8988T (cell line): Measurements from ENCODE around the gene SMARCB1.

Experiments
- DNase-seq: peaks from one replicate; pipeline ENCODE4 v3.0.0; 2011

Gene SMARCB1

GRCh38 chr22:23781065-23781464 is 5.7 kb upstream of the SMARCB1 start:
- DNase-seq, result no peak

- no peak for DNase-seq
These were observed 5.1 kb upstream of the SMARCB1 start for GRCh38 chr22:23781511-23782183.

DNA sequence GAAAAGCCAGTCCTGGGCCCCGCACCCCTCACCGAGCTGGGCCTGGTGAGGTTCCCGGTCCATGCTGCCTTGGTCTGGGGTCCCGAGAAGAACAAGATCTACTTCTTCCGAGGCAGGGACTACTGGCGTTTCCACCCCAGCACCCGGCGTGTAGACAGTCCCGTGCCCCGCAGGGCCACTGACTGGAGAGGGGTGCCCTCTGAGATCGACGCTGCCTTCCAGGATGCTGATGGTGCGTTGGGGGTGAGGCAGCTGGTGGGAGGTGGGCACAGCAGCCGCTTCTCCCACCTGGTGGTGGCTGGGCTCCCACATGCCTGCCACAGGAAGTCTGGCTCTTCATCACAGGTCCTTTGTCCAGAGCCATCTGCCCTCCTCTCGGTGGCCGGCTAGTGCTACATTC is 4.5 kb upstream of the SMARCB1 start:
- no peak for DNase-seq

- no peak for DNase-seq
These were observed 4.1 kb upstream of the SMARCB1 start for GRCh38 chr22:23782703-23783102.

DNA sequence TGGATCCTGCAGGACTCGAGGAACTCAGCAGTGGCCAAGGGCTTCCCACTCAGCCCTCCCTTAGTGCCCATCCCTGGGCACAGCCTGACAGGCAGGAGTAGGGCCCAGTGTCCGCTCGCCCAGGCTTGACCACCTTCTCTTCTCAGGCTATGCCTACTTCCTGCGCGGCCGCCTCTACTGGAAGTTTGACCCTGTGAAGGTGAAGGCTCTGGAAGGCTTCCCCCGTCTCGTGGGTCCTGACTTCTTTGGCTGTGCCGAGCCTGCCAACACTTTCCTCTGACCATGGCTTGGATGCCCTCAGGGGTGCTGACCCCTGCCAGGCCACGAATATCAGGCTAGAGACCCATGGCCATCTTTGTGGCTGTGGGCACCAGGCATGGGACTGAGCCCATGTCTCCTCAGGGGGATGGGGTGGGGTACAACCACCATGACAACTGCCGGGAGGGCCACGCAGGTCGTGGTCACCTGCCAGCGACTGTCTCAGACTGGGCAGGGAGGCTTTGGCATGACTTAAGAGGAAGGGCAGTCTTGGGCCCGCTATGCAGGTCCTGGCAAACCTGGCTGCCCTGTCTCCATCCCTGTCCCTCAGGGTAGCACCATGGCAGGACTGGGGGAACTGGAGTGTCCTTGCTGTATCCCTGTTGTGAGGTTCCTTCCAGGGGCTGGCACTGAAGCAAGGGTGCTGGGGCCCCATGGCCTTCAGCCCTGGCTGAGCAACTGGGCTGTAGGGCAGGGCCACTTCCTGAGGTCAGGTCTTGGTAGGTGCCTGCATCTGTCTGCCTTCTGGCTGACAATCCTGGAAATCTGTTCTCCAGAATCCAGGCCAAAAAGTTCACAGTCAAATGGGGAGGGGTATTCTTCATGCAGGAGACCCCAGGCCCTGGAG is 3.3 kb upstream of the SMARCB1 start:
- no peak for DNase-seq

DNA sequence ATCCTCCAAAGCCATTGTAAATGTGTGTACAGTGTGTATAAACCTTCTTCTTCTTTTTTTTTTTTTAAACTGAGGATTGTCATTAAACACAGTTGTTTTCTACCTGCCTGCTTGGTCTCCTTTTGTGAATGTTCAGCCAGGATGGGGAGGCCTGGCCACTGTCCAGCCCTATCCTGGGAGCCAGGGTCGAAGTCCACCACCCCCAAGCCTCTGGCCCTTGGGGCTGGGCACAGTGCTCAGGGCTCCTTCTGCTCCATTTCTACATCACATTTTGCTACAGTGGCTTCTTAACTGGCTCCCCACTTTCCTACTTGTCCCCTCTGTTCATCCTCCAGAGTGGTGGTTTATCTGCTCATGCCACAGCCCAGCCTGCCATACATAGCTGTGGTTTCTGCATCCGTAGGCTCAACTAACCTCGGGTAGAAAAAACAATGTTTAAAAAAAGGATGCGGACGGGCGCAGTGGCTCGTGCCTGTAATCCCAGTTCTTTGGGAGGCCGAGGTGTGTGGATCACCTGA is 2.5 kb upstream of the SMARCB1 start:
- DNase-seq, result no peak

- no peak for DNase-seq
These were observed 480 bp upstream of the SMARCB1 start for GRCh38 chr22:23786261-23786710.

- no peak for DNase-seq
These were observed 782 bp downstream of the SMARCB1 start for GRCh38 chr22:23787600-23787896.

DNA sequence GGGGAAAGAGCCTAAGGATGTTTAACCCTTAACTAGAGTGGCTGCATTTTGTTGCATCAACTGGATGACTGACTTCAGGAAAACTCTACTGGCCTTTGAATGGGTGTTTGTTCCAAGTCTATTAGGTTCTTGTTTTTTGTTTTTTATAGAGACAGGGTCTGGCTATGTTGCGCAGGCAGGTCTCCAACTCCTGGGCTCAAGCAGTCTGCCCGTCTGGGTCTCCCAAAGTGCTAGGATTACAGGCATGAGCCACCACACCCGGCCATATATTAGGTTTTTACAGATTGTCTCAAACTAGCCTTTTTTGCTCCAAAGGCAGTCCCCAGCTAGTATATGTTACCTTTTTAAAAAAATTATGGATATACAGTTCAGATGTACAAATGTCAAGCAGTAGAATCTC is 1.1 kb downstream of the SMARCB1 start:
- DNase-seq, result no peak

- no peak for DNase-seq
These were observed 2.4 kb downstream of the SMARCB1 start for GRCh38 chr22:23789121-23789520.

DNA sequence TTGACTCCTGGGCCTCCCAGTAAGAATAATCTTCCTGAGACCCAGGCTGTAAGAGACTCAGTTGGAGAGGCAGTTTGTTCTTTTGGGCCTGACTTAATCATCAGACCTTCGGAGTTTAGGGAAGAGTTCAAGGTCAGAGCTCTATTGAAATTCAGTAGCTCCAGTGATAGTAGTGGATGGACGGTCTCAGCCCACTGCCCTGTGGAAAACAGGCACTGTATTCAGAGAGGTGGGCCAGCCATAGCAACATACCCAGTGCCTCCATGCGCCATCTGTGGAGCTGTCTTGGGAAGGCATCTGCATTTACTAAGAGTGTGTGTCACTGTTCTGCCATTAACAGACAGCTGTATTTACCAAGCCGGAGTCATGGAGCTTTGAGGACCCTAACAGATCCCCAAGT is 2.9 kb downstream of the SMARCB1 start:
- DNase-seq, result no peak

- no peak for DNase-seq
These were observed 4.3 kb downstream of the SMARCB1 start for GRCh38 chr22:23790819-23791737.

DNA sequence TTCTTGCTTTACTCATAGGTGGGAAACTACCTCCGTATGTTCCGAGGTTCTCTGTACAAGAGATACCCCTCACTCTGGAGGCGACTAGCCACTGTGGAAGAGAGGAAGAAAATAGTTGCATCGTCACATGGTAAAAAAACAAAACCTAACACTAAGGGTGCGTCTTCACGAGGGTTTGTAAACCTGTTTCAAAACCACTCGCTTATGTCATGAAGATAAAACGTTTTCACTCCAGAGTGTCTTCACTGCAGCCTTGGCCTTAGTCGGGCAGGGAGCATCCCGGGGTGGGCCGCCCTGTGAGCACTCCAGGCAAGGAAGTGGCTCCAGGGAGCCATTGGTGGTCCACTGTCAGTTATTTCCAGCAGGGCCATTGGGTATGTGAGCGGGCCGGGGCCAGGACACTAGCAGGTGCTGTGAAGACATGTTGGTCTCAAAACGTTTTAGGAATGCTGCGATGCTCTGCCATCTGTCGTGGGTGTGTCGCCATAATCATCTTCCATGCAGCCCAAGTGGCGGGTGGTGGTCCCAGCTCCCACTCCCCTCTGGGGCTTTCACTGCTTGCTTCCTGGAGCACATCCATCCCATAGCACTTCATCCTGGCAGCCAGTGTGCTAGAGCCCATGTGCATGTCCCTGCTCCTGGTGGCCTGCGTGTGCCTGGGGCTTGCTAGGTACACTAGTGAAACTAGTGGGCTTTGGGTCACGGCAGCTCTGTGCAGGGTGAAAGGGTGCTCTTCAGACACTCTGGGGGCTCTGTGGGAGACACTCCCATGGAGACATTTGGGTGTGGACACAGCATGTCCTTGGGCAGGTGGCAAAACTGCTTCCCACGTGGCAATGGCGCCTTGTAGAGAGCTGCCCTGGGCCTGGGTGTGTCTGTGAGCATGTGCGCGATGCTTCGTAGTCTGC is 5.2 kb downstream of the SMARCB1 start:
- DNase-seq, result no peak

DNA sequence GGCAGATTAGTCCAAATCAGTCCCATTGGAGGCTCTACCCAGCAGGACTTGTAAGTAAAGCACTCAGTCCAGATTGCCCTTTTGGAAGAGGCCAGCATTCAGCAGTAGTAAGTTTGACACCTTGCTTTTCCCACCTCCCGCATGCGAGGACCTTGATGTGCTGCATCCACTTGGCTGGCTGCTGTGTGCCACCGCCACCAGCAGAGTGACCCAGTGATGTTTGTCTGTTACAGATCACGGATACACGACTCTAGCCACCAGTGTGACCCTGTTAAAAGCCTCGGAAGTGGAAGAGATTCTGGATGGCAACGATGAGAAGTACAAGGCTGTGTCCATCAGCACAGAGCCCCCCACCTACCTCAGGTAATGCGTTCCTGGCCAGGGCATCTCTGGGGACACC is 6.6 kb downstream of the SMARCB1 start:
- DNase-seq, result no peak

DNA sequence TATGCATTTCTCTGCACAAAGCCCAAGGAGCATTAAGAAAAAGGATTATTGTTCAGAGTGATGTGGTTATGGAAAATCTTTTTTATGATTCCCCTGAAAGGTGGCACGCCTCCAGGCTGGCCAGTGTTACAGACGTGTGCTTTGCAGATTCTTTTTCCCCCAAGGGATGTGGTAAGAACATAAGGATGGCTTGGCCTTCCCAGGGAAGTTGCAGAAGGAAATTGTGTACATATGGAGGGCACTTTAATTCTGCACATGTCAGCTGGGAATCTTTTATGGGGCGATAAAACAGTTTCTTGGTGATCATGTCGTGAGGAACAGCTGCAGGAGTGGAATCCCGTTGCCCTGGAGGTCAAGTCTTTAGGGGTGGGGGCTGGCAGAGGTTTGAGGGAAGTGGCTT is 9.7 kb downstream of the SMARCB1 start:
- DNase-seq, result no peak

DNA sequence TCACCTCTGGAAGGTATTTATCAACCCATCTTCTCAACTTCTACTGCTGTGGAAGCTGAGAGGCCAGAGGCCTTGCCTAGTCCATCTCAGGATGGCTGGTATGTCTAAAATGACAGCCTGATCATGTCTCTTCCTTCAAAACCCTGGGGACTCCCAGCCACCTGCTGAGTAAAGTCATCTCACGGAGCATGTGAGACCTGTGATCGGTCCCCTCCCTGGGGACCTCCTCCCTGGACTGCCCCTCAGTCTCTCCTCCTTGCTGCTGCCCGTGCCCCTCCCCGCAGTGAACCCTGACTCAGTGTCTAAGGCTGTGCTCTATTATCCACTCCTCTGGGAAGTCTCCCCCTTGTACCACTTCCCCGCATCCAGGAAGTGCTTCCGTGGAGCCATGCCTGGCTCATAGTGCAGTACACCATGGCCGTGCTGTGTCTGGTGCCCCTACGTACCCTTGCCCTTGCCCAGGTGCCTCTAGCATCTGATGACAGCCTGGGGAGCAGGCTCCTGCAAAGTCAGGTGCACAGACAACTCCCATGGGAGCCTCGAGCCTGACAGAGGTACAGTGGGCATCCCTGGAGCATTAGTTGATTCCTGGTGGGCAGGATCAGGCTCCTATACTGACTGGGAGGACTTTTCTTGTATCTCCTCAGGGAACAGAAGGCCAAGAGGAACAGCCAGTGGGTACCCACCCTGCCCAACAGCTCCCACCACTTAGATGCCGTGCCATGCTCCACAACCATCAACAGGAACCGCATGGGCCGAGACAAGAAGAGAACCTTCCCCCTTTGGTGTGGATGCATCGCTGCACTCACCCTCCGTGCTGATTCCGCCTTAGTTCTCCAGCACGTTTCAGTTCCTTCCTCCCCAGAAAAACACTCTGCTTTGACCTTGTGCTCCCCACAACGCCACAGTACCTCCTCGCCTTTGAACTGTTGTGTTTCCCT is 13.8 kb downstream of the SMARCB1 start:
- DNase-seq, result no peak

DNA sequence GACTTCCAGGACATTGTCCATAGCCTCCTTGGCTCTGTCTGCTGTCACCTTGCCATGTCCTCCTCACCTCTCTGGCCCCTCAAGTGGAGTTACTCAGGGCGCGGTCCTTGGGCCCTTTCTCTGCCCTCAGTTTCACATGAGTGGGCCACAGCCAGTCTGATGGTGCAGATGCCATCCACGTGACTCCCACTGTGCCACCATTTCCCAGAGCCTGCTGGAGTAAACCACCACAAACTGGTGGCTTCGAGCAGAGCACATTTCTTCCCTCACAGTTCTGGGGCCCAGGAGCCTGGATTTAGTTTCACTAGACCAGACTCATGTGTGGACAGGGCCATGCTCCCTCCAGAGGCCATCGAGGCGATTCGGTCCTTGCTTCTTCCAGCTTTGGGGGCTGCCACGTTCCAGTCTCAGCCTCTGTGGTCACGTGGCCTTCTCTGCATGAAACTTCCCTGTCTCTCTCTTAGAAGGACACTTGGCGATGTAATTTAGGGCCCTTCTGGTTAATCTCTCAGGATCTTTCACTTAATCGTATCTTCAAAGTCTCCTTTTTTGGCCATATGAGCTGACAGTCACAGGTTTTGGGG is 14.6 kb downstream of the SMARCB1 start:
- no peak for DNase-seq

DNA sequence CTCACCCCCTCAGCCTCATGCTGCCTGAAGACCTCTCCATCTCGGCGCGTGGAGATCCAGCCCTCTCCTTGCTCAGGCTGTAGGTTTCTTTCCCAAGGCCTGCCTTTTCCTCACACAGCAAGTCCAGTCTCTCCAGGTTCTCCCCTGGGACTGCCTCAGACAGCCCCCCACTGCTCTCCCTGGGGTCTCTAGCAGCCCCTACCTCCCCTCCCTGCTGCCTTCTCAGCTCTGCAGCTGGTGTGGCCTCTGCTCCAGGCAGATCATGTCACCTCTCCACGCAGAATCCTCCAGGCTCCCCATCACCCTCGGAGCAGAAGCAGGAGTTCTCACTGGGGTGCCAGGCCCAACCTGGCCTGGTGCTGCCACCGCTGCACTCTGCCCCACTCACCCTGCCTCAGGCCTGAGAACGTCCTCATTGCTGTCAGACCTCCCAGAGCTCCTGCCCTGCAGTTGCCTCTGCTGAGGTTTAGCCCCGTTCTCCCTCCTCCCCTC is 15.2 kb downstream of the SMARCB1 start:
- no peak for DNase-seq

DNA sequence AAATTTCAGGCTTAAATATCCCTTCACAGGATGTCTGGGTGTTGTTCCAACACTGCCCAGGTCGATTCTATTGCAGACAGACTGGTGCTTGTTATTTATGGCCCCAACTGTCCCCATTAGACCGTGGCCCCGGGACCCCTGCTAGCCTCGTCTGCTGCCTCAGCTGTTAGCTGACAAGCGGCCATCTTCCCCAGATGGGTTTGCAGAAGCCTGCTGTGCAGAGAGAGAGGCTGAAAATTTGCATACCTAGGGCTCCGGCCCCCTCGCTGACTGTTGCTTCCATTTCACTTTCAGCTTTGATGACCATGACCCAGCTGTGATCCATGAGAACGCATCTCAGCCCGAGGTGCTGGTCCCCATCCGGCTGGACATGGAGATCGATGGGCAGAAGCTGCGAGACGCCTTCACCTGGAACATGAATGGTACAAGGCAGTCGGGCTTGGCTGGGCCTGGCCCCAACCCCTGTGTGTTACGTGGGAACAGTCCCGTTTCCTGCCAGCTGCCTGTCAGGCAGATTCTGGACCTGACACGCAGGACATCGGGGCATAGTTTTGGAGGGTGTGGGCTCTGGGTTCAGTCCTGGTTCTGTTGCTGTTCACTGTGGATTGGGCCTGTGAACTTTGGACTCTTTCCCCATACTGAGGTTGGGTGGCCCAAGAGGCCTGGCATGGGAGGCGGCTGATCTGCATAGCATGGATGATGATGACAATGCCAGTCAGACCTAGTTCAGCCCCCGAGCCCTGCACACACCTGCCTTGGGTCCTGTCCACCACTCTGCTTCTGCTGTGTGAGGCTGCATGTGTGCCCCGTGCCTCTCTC is 16.4 kb downstream of the SMARCB1 start:
- DNase-seq, result no peak
